Stimulated activated CD4-positive, alpha-beta T cell treated with anti-CD3 and anti-CD28 coated beads, Interleukin-4, amount 100 ng/mL, for 1 hour (primary cell): ENCODE data around the gene GPX1.

Experiments used
- DNase-seq: peaks from one replicate; pipeline ENCODE4 v3.0.0-alpha.2; 2020

GPX1 gene

GRCh38 chr3:49311283-49311682 lies 46.9 kb downstream of the GPX1 start:
- DNase-seq = no peak

GRCh38 chr3:49310677-49311076 lies 47.5 kb downstream of the GPX1 start:
- DNase-seq = no peak
